T-helper 1 cell (primary cell): ENCODE results near the gene FBXW11.
A peak's percentile ranks its signal among the peaks of the same experiment; 100 is the strongest.
"Not testable (repeated sequence)": the region's sequence is repeated elsewhere in the genome, so short reads cannot be mapped to it uniquely, and the experiment has no call there.

Experiments
- DNase-seq, 5 donors: peaks; one replicate each; pipeline ENCODE4 v3.0.0-alpha.2; 2012 to 2020
- total RNA-seq, 4 donors: gene quantifications; one replicate each; lab custom pipeline; 2026; lab: John Stamatoyannopoulos, UW

The FBXW11 gene
- total RNA-seq, result 39.7 to 51.0 (median 47.0) reads per million in 4 donors

GRCh38 chr5:172006321-172007174 is at the start of gene FBXW11:
TSS of gene FBXW11 (minus strand) at chr5:172006638. CDS start at chr5:172006502, 136 bp downstream.
- DNase-seq, result peak; percentile 93 to 97 (median 94)

DNA sequence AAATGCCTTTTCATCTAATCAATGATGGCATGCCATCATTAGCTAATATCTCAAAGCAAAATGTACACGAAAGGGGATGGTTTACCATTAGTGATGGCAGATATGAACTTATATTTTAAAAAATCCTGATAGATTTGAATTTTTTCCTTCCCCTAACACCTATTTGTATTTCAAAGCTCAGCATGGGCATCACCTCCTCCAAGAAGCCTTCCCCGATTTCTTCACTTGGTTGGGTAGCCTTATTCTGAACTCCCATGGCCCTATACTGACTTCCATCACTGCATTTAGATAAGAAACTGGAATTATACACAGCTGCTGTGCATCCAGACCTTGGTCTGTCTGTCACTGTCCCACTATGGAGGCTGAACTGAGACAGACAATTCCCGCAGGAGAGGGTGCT is 49.6 kb upstream of the FBXW11 start:
- no peak for DNase-seq

DNA sequence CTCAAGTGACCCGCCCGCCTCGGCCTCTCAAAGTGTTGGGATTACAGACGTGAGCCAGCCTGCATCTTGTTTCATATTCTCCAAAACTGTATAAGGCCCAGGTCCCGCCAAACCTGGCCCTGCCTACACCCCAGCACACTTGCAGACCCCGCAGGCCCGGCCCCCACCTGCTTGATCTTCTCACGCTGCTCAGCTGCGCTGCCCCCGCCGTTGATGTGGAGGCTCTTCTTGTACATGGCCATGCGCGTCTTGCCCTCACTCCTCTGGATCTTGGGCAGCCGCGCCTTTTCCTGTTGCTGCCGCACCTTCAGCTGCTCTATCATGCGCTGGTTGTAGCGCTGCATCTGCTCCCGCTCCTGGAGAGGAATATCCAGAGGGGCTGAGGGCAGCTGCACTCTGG is 49.0 kb upstream of the FBXW11 start:
- DNase-seq, result no peak

GRCh38 chr5:172054611-172055153 is 48.2 kb upstream of the FBXW11 start:
- DNase-seq, result no peak

DNA sequence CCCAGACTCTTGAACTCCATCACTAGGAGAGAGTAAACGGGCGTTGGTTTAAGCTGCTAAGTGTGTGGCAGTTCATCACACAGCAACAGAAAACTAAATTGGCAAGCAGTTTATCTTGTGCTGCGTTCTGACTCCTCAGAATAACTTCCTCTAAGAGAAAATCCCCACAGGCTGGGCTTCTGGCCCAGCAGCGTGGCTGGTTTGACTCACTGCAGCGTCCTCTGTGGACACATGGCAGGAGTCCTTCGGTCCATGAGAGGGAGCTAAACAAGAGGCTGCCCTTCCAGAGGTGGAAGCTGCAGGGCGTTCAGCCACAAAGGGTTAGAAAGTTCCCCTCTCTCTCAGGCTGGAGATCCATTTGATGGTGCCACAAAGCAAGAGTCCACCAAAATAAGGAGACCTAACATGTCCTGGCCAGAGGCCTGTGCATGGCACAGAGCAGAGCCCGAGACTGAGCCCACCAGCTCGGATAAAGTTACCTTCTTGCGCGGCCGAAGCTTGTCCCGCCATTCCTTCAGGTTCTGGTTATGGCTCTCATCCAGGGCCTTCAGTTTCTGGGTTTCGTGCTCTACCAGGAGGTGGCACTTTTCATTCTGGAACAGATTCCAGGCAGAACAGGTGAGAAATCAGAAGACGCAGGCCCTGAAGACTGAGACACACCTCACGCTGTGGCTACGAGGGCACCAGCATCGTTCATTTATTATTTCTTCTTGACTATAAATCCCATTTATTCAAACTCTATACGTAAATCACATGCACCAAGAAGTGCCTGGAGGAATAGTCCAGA is 46.2 kb upstream of the FBXW11 start:
- DNase-seq, result no peak

- no peak for DNase-seq
Observed at GRCh38 chr5:172051643-172052339, 45.4 kb upstream of the FBXW11 start.

- no peak for DNase-seq
Observed at GRCh38 chr5:172050080-172050479, 43.6 kb upstream of the FBXW11 start.

DNA sequence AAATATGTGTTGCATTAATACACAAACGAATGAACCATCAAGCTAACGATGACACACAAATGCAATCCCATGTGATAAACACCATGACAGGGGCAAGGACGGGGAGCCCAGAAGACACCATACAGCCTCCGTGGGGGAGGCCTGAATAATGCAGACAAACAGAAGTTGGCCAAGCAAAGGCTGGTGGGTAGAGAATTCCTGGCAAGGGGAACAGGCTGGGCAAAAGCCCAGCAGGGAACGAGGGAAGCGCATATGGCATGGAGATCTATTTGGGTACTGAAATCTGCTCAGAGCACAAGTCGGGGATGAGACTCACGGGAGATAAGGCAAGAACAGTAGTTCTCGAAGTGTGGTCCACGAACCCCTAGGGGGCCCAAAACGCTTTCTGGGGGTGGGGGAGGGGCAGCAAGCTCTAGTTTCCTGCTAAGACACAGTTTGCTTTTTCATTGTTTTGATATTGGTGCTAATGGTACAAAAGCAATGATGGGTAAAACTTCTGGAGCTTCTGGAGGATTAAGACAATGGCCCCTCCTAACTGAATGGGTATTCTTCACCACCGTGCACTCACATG is 42.9 kb upstream of the FBXW11 start:
- no peak for DNase-seq

DNA sequence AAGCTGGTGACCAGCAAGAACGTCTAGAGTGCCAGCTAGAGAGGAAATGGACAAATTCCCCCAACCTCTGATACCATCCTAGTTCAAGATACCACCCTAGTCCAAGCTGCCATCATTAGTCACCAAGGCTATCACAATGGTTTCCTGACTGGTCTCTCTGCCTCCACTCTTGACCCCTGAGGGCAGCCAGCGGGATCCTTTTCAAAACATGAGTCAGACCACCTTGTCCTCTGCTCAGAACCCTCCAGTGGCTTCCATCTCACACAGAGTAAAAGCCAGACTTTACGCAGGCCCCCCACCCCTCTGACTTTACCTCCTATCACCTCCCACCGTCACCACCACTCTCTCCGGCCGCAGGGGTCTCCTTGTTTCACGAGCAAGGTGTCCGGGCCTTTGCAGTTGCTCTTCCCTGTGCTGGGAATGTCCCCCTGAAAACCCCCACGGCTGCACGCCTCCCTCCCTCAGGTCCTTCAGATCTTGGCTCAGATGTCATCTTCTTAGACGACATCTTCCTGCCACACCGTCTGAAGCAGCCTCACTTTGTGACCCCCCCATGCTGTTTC is 42.2 kb upstream of the FBXW11 start:
- DNase-seq, result no peak

DNA sequence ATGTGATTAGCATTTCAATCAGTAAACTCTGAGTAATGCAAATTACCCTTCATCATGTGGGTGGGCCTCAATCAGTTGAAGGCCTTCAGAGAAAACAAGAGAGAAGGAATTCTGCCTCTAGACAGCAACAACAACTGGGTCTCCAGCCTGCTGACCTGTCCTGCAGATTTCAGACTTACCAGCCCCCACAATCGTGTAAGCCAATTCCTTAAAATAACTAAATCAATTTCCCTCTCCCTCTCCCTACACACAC is 41.7 kb upstream of the FBXW11 start:
- no peak for DNase-seq

DNA sequence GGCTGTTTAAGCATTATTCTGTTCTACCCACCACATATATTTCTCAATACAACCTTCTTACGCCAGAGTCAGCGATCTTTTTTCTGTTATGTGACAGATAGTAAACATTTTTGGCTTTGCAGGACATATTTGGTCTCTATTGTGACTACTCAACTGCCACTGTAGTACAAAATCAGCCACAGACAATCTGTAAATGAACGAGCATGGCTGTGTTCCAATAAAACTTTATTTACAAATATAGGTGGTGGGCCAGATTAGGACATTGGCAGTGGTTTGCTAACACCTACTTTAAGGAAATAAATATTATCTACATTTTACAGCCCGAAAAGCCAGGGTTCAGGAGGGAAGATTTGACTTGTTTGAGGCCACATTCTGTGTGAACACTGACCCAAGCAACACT is 40.2 kb upstream of the FBXW11 start:
- DNase-seq, result no peak

GRCh38 chr5:172045315-172045632 is 38.8 kb upstream of the FBXW11 start:
- no peak for DNase-seq

DNA sequence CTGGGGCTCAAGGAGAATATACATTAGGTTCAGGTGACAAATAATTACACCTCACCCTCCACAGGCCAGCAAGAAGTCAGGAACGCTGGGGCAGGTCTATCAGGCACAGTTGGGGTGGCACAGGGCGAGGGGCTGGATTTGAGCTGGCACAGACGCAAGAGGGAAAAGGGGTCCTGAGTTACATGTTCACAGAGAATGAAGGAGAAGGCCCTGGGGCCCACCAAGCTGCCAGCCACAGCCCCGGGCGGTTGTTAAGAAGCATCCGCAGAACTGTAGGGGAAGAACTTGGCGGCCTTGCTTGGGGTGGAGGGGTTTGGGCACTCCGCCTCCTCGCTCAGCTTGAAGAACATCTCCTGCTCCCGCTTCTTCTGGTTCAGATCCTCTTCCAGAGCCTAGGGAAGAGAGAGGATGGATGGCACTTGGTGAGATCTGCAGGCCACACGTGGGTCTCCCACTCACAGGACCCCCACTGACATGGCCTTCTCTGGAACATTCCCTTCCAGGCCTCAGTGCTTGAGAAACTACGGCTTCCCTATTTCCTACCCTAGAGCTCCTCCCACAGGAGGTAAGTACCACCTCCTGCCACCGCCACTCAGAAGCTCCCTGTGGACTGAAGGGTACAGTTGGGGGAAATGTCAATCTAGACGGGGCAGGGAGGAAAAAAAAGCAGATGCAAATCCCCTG is 38.3 kb upstream of the FBXW11 start:
- DNase-seq, result no peak

GRCh38 chr5:172043865-172044264 is 37.4 kb upstream of the FBXW11 start:
- DNase-seq, result no peak

DNA sequence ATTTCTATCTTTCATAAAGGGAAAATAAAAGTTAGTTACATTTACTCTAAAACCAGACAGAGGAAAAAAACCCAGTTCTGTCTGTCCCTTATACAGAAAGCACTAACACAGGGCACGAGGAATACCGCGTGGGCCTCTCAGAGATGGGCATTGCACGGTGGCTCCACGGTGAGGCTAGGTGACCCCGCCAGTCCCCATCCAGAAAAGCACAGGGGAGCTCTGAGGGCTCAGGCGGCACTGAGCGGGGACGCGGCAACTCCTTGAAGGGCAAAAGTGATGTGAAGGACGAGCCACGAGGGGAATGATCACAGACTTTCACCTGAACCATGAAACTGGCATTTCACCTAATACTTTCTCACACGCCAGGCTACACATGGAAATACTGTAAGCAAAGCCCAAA is 35.7 kb upstream of the FBXW11 start:
- no peak for DNase-seq

GRCh38 chr5:172038167-172038566 is 31.7 kb upstream of the FBXW11 start:
- DNase-seq, result no peak

- no peak for DNase-seq
Observed at GRCh38 chr5:172035049-172035448, 28.6 kb upstream of the FBXW11 start.

DNA sequence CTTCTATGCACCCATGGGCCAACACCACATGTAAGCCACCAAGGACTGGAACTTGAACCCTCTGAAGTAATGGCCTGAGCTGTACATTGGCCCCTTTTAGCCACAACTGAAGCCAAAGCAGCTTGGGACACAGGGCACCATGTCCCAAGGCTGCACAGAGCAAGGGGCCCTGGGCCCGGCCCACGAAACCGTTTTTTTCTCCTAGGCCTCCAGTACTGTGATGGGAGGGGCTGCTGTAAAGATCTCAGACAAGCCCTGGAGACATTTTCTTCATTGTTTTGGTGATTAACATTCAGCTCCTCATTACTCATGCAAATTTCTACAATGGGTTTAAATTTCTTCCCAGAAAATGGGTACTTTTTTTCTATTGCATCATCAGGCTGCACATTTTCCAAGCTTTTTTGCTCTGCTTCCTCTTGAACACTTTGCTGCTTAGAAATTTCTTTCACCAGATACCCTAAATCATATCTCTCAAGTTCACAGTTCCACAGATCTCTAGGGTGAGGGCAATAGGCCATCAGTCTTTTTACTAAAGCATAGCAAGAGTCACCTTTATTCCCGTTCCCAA is 25.5 kb upstream of the FBXW11 start:
- DNase-seq, result no peak

DNA sequence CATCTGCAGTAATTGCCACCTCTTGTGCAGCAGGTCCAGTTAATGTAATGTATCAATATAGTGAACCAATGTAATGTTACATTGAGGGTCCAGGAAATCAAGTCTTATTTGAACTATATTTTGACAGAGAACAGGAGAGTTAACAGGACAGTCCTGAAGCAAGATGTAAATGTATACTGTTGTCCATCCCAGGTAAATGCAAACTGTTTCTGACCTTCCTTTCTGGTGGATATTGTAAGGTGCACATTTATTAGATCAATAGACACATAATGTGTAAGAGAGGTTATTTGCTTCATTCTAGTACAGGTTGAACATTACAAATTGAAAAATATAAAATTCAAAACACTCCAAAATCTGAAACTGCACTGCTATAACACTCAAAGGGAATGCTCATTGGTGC is 23.4 kb upstream of the FBXW11 start:
- DNase-seq, result no peak

- DNase-seq, result no peak
Observed at GRCh38 chr5:172028167-172028566, 21.7 kb upstream of the FBXW11 start.

DNA sequence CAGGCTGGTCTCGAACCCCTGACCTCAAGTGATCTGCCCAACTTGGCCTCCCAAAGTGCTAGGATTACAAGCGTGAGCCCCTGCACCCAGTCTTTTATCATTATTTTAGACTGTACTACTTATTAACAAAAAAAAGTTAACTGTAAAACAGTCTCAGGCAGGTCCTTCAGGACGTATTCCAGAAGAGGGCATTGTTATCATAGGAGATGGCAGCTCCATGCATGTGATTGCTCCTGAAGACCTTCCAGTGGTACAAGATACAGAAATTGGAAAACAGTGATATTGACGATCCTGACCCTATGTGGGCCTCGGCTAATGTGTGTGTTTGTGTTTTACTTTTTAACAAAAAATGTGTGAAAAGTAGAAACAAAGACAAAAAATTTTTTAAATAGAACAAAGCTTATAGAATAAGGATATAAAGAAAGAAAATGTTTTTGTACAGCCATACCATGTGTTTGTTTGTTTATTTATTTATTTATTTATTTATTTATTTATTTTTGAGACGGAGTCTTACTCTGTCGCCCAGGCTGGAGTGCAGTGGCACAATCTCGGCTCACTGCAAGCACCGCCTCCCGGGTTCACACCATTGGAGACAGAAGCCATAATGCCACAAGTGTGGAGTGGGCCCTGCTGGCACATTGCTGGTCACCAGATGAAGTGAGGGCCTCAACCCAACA is 13.8 kb upstream of the FBXW11 start:
- DNase-seq, result not testable (repeated sequence)
